ENCODE data around the gene KRT31.

GRCh38 chr17:41421617-41422016 is 24.2 kb upstream of the KRT31 start:
- TF ChIP-seq CTCF (IDR thresholded peaks at IDR 0.05; ENCODE audit: poor library complexity, severe bottlenecking) (no peak), RAD21 (conservative IDR thresholded peaks at IDR 0.05) (no peak), EZH2 (IDR thresholded peaks at IDR 0.05; ENCODE audit: borderline replicate concordance, insufficient read depth, low read length, poor library complexity, severe bottlenecking) (no peak), POLR2AphosphoS5 (IDR thresholded peaks at IDR 0.05) (no peak)

Data from neural cell (in vitro differentiated cells).